HUES6 (cell line): ENCODE results near the gene CEP135.

Source experiments
- H3K27ac ChIP-seq: 2 replicates; pipeline ENCODE4 v1.7.0; 2013; ENCODE audit warnings: low read depth, mild to moderate bottlenecking, low read length, inconsistent platforms
- H3K27me3 ChIP-seq: 2 replicates; pipeline ENCODE4 v1.6.1; 2013; ENCODE audit warnings: low read length; ENCODE audit not compliant: control insufficient read depth, insufficient read depth
- H3K36me3 ChIP-seq: 2 replicates; pipeline ENCODE4 v1.6.1; 2013; ENCODE audit warnings: low read length; ENCODE audit not compliant: control insufficient read depth, insufficient read depth
- H3K4me1 ChIP-seq: 2 replicates; pipeline ENCODE4 v1.6.1; 2013; ENCODE audit warnings: low read length; ENCODE audit not compliant: control insufficient read depth, insufficient read depth
- H3K4me3 ChIP-seq: 2 replicates; pipeline ENCODE4 v1.5.1; 2013; ENCODE audit warnings: low read depth, low read length
- H3K9ac ChIP-seq: one replicate; pipeline ENCODE4 v1.6.1; 2013; ENCODE audit warnings: mild to moderate bottlenecking, low read length
- H3K9me3 ChIP-seq: 2 replicates; pipeline ENCODE4 v1.6.1; 2013; ENCODE audit warnings: low read depth, low read length; ENCODE audit not compliant: control insufficient read depth, insufficient read depth

CEP135 gene

DNA sequence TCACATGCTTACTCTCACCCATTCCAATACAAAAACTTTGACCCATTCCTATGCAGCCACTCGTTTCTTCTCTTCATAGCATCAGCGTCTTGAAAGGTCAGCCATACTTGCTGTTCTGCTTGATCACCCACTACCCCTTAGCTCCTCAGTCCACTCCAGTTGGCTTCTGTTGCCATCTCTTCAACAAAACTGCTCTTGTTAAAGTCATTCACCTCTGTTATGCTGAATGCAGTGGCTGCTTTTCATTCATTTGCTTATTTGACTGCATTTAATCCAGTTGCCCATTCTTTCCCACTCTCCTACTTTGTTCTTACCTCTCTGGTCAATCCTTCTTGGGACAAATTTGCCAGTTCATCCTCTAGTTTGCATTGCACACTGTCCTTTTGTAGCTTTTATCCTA is 24.9 kb downstream of the CEP135 start:
- Histone ChIP-seq H3K36me3 (peaks cover 16% of the 10 kb centered on the region), H3K27ac (no peak overlapping the region), H3K9ac (no peak overlapping the region), H3K27me3 (no peaks in the 10 kb centered on the region), H3K4me3 (no peak overlapping the region), H3K4me1 (peaks cover 11% of the 10 kb centered on the region), H3K9me3 (no peaks in the 10 kb centered on the region)

DNA sequence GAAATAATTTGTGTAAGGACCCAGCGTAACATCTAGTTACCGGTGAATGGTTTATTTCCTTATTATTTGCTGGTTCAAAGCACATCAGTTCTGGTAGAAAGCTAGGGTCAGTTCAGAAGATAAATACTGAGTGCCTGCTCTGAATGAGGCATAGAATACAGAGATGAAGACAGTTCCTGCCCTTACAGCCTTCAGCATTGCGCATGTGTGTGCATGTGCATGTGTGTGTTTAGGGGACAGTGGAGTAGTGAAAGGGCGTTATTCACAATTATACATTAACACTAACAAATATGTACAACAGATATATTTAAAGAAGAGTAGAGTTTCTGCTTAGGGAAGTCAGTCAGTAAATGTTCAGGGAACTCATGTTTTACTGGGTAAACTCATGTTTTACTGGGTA is 29.1 kb downstream of the CEP135 start:
- Histone ChIP-seq H3K9ac (no peak overlapping the region), H3K4me3 (no peak overlapping the region), H3K27ac (no peak overlapping the region), H3K4me1 (peaks cover 11% of the 10 kb centered on the region), H3K27me3 (no peaks in the 10 kb centered on the region), H3K36me3 (peaks cover 25% of the 10 kb centered on the region), H3K9me3 (no peaks in the 10 kb centered on the region)

DNA sequence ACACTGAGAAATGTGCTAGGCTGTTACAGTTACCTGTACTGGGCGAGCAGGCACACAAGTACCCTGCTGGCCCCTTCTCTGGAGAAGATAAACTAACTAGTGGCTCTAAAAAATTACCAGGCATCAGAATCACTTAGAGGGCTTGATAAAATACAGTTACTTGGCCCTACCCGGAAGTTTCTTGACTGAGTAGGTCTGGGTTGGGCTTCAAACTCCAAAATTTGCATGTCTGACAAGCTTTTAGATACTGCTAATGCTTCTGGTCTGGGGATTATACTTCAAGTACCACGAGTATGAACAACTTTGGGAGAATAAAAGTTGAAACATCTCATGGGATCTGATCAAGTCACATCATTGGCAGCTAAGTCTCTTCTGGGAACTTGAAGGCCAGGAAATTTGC is 30.8 kb downstream of the CEP135 start:
- no peaks in the 10 kb centered on the region for H3K27me3 ChIP-seq
- H3K4me1 ChIP-seq, result no peaks in the 10 kb centered on the region; the same call in 1 of the 2 replicates
- no peaks in the 10 kb centered on the region for H3K9me3 ChIP-seq
- peak overlapping the region; percentile 45; the same call in 1 of the 2 replicates for H3K27ac ChIP-seq
- H3K36me3 ChIP-seq, result peaks cover 21% of the 10 kb centered on the region
- no peak overlapping the region for H3K4me3 ChIP-seq
- H3K9ac ChIP-seq, result no peak overlapping the region

DNA sequence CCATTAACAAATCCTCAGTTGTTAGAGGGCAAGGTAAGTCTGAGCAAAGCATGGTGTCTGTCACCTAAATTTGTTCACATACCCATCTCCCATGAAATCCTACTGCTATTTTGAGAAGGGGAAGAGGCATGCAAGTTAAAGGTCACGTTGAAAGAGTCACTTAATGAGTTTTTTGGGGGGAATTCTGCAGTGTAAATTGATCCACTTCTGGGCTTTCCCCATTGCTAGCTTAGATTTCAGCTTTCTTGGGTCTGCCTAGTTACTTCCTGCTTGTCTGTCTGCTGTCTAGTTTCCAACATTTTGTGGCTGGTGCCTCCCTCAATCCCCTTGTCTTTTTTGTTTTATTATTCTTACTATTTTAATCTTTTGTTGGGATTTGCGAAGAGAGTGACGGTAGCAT is 32.0 kb downstream of the CEP135 start:
- Histone ChIP-seq H3K27me3 (no peaks in the 10 kb centered on the region), H3K4me3 (no peak overlapping the region), H3K9ac (no peak overlapping the region), H3K9me3 (no peaks in the 10 kb centered on the region), H3K27ac (no peak overlapping the region), H3K4me1 (no peaks in the 10 kb centered on the region; the same call in 1 of the 2 replicates), H3K36me3 (peaks cover 21% of the 10 kb centered on the region)

GRCh38 chr4:55982976-55983375 is 34.2 kb downstream of the CEP135 start:
- Histone ChIP-seq H3K9me3 (no peaks in the 10 kb centered on the region), H3K9ac (no peak overlapping the region), H3K36me3 (peaks cover 27% of the 10 kb centered on the region), H3K27me3 (no peaks in the 10 kb centered on the region), H3K27ac (0 out of 2 replicates have a peak overlapping the region, but pooled peaks have one; percentile 26), H3K4me3 (no peak overlapping the region), H3K4me1 (no peaks in the 10 kb centered on the region; the same call in 1 of the 2 replicates)

- no peaks in the 10 kb centered on the region for H3K27me3 ChIP-seq
- no peak overlapping the region for H3K4me3 ChIP-seq
- no peaks in the 10 kb centered on the region for H3K9me3 ChIP-seq
- H3K36me3 ChIP-seq, result peaks cover 11% of the 10 kb centered on the region
- H3K4me1 ChIP-seq, result peaks cover 8% of the 10 kb centered on the region
- H3K9ac ChIP-seq, result no peak overlapping the region
- no peak overlapping the region; the same call in 1 of the 2 replicates for H3K27ac ChIP-seq
Measured at GRCh38 chr4:55989766-55990165, 41.0 kb downstream of the CEP135 start.

DNA sequence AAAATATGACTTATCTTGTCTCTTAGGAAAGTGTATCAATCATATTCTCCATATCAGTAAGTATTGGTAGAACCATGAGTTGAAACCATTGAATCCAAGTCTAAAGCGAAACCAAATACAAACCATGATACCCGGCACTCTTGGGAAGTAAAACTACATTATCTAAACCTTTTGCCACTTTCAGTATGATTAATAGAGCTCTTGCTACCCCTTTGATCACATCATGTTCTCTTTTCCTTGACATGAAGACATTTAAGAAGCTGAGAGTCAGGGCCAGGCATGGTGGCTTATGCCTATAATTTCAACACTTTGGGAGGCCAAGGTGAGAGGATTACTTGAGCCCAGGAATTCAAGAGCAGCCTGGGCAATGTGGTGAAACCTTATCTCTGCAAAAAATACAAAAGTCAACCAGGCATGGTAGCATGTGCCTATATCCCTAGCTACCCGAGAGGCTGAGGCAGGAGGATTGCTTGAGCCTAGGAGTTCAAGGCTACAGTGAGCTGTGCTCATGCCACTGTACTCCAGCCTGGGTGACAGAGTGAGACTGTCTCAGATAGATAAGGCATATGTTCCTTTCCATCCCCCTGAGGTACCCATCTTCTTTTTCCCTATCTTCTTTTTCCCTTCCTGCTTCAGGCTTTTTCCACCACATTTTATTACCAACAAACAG is 45.4 kb downstream of the CEP135 start:
- H3K4me1 ChIP-seq, result peaks cover 27% of the 10 kb centered on the region
- H3K9me3 ChIP-seq, result no peaks in the 10 kb centered on the region
- H3K9ac ChIP-seq, result no peak overlapping the region
- H3K27ac ChIP-seq, result no peak overlapping the region
- H3K27me3 ChIP-seq, result no peaks in the 10 kb centered on the region
- no peaks in the 10 kb centered on the region; the same call in 1 of the 2 replicates for H3K36me3 ChIP-seq
- no peak overlapping the region for H3K4me3 ChIP-seq

DNA sequence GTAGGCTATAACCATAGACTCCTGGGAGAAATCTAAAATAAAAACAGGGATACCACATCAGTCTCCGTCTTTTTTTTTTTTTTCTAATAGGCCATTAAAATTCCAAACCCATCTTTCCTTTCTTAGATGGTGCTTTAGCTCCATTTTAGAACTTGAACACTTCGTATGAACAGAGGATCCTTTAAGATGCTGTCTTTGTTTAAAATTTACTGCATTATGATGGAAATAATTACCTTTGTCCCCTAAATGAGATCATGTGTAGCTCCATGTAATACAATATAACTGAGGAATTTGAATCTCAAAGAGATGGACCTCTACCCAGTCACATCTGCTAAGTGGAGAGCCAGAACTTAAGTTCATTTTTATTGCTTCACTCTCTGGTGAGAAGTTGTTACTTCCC is 47.9 kb downstream of the CEP135 start:
- Histone ChIP-seq H3K4me3 (no peak overlapping the region), H3K27ac (no peak overlapping the region), H3K27me3 (no peaks in the 10 kb centered on the region), H3K9ac (no peak overlapping the region), H3K9me3 (no peaks in the 10 kb centered on the region), H3K4me1 (peaks cover 19% of the 10 kb centered on the region), H3K36me3 (peaks cover 19% of the 10 kb centered on the region)

DNA sequence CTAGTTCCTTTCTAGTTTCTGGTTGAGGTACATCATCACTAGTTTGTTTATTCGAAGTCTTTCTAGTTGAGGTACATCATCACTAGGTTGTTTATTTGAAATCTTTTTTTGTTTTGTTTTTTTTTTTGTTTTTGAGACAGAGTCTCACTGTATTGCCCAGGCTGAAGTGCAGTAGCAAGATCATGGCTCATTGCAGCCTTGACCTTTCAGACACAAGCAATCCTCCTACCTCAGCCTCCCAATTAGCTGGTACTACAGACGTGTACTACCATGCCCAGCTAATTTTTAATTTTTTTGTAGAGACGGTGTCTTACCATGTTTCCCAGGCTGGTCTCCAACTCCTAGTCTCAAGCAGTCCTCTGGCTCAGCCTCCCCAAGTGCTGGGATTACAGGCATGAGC is 54.9 kb downstream of the CEP135 start:
- no peak overlapping the region for H3K27ac ChIP-seq

GRCh38 chr4:56004235-56004634 is 55.5 kb downstream of the CEP135 start:
- no peaks in the 10 kb centered on the region for H3K9me3 ChIP-seq
- no peak overlapping the region for H3K9ac ChIP-seq
- no peaks in the 10 kb centered on the region for H3K4me1 ChIP-seq
- no peak overlapping the region for H3K27ac ChIP-seq
- peaks cover 38% of the 10 kb centered on the region for H3K36me3 ChIP-seq
- no peak overlapping the region for H3K4me3 ChIP-seq
- no peaks in the 10 kb centered on the region for H3K27me3 ChIP-seq

More for the DNA sequence above, 54.9 kb downstream of the CEP135 start:
- H3K9me3 ChIP-seq, result no peaks in the 10 kb centered on the region
- H3K4me3 ChIP-seq, result no peak overlapping the region
- H3K27me3 ChIP-seq, result no peaks in the 10 kb centered on the region
- peaks cover 35% of the 10 kb centered on the region for H3K36me3 ChIP-seq
- H3K9ac ChIP-seq, result no peak overlapping the region
- no peaks in the 10 kb centered on the region for H3K4me1 ChIP-seq

DNA sequence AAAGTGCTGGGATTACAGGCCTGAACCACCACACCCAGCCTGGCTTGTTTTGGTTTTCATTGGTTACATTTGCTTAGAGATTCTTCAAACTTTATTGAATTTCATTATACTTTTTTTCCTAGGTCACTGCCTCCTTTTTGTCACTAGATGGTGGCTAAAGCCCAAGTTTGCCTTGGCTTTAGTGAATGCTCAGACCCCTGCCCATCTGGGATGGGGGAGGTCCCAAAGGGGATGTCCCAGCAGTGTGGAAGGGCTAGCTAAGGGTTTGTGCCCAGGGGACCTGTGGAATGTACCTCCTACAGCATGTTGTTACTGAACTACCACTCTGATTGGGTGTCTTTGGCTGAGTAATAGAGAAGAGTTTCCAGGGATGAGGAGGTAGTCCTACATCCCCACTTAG is 58.4 kb downstream of the CEP135 start:
- Histone ChIP-seq H3K36me3 (peaks cover 35% of the 10 kb centered on the region), H3K4me3 (no peak overlapping the region), H3K4me1 (no peaks in the 10 kb centered on the region), H3K9me3 (no peaks in the 10 kb centered on the region), H3K27me3 (no peaks in the 10 kb centered on the region), H3K27ac (no peak overlapping the region), H3K9ac (no peak overlapping the region)
